Activated naive CD4-positive, alpha-beta T cell treated with anti-CD3 and anti-CD28 coated beads, Interleukin-2, amount 50 U/mL, for 72 hours (primary cell): ENCODE results near the gene CLEC4C. TPM values are rescaled to one million over a fixed set of nuclear protein-coding genes. Genes with fewer than 3 reads are reported as not detected.
"Not testable (repeated sequence)": the region's sequence is repeated elsewhere in the genome, so short reads cannot be mapped to it uniquely, and the experiment has no call there.

Source experiments
- ATAC-seq, 2 donors: fragments of 150-1000 bp; cut with Tn5 transposase; 2 replicates each; pipeline ENCODE4 v1.10.0; 2021; ENCODE audit warnings: mild to moderate bottlenecking in 2 of 2, moderate library complexity in 2 of 2
- DNase-seq, 2 donors: peaks; one replicate each; pipeline ENCODE4 v3.0.0; 2021 to 2022; ENCODE audit warnings: low spot score in 2 of 2
- H3K27ac Mint-ChIP-seq, 2 donors: one replicate each; pipeline ENCODE4 v1.8.0; 2022; ENCODE audit warnings: mild to moderate bottlenecking in 2 of 2, mixed read lengths in 2 of 2
- H3K36me3 Mint-ChIP-seq, 2 donors: one replicate each; pipeline ENCODE4 v1.8.0; 2022; ENCODE audit warnings: mixed read lengths in 2 of 2
- H3K9me3 Mint-ChIP-seq, 2 donors: one replicate each; pipeline ENCODE4 v1.8.0; 2022; ENCODE audit warnings: mixed read lengths in 2 of 2
- total RNA-seq, 2 donors: library from RNA; stranded (reverse); gene quantifications; one replicate each; pipeline ENCODE4 v1.2.3, GENCODE V29; 2022

CLEC4C gene
- total RNA-seq, 2 donors from 2014 or later: not detected

DNA sequence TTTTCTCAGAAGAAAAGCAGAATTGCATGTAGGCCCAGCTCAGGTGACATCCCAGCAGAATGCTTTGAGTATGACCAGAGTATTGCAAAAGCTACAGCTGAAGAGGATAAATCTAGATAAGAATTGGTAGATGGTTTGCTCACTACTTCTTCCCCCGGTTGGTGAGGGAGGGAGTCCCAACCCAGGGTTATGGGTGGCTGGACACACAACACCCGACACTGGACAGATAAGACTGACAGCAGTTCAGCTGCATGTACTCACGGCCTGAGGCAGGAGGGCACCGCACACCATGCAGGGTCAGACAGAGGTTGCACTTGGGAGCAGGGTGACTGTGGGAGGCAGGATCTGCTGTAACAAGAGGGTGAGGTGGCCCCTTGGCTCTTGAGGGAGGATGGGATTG lies 1.7 kb upstream of the CLEC4C start:
- ATAC-seq (no peak), DNase-seq (no peak)
- no peak overlapping the region for H3K27ac Mint-ChIP-seq
- no peaks in the 10 kb centered on the region for H3K9me3 Mint-ChIP-seq
- no peaks in the 10 kb centered on the region for H3K36me3 Mint-ChIP-seq

- no peaks in the 10 kb centered on the region for H3K9me3 Mint-ChIP-seq
- H3K27ac Mint-ChIP-seq: peak overlapping the region in 1 of 2 donors; percentile 60
- DNase-seq: no peak
Observed at GRCh38 chr12:7732993-7733392, 14.2 kb downstream of the CLEC4C start.

GRCh38 chr12:7731486-7731885 lies 15.7 kb downstream of the CLEC4C start:
- Mint-ChIP-seq H3K27ac (no peak overlapping the region), H3K36me3 (no peaks in the 10 kb centered on the region), H3K9me3 (no peaks in the 10 kb centered on the region)
- DNase-seq (no peak), ATAC-seq (no peak)

More at GRCh38 chr12:7732993-7733392, 14.2 kb downstream of the CLEC4C start:
- ATAC-seq: no peak
- no peaks in the 10 kb centered on the region for H3K36me3 Mint-ChIP-seq

DNA sequence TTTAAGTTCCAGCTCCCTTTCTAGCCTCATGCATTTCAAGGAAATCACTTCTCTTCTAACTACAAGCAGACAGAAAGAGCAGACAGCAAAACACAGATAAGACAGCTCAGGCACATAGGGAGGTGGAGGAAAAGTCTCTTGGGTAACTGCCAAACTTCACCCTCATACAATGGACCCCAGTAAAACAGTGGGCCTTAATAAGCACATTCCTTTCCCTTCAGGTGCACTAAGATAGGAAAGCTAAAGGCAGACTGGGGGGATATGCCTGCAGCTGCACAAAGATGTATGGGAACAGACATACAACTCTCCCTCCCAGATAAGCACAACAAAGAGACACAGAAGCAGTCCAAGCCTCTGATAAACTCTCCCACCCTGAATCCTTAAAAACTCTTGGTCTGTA lies 16.2 kb downstream of the CLEC4C start:
- not testable (repeated sequence) for ATAC-seq, H3K27ac Mint-ChIP-seq, H3K36me3 Mint-ChIP-seq, DNase-seq, H3K9me3 Mint-ChIP-seq

- no peak for ATAC-seq
- Mint-ChIP-seq H3K9me3 (no peaks in the 10 kb centered on the region), H3K27ac (peak overlapping the region in 1 of 2 donors; percentile 6)
Observed at GRCh38 chr12:7729746-7730145, 17.4 kb downstream of the CLEC4C start.

DNA sequence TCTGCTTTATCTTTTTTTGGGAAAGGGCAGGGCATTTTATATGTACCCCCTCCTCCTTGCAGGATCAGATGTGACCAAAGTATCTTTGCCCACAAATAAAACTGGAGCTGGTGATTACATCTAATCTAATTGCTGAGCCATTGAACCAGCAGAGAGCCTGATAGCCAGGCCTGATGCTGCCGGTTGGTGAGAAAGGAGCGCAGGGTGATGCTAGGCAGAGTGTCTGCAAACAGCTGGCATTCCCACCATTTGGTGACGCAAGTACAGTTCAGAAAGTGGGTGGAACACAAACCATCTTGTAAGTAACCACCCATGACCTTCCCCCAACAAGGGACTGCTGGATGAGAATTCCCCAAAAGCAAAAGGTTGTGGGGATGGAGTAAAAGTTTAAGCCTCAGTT lies 23.2 kb downstream of the CLEC4C start:
- no peak for ATAC-seq
- no peak for DNase-seq
- Mint-ChIP-seq H3K36me3 (no peaks in the 10 kb centered on the region), H3K9me3 (no peaks in the 10 kb centered on the region), H3K27ac (no peak overlapping the region)

More at GRCh38 chr12:7729746-7730145, 17.4 kb downstream of the CLEC4C start:
- no peaks in the 10 kb centered on the region for H3K36me3 Mint-ChIP-seq
- DNase-seq: no peak

DNA sequence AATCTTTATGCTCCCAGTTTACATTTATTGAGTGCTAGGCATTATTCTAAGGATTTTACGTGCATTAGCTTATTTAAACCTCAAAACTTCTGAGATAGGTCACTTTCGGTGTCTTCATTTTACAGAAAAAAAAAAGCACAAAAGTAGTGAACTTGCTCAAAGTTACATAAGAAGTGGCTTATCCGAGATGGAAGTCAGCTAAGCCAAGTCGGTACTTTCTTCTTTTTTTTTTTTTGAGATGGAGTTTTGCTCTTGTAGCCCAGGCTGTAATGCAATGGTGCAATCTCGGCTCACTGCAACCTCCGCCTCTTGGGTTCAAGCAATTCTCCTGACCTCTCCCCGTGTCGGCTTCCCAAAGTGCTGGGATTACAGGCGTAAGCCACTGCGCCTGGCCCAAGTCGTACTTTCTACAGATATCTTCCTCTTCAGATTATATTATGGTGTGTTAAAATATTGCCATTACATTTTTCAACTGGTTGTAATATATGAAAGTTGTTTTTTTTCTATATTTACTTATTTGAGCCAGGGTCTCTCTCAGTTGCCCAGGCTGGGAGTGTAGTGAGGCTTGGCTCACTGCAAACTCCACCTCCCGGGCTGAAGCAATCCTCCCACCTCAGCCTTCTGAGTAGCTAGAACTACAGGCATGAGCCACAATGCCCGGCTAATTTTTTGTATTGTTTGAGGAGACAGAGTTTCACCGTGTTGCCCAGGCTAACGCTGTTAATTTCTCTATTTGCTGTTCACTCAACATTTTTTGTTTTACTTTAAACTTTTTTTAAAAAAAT lies 27.0 kb downstream of the CLEC4C start:
- no peak overlapping the region for H3K27ac Mint-ChIP-seq
- no peak for ATAC-seq
- H3K9me3 Mint-ChIP-seq: no peaks in the 10 kb centered on the region

DNA sequence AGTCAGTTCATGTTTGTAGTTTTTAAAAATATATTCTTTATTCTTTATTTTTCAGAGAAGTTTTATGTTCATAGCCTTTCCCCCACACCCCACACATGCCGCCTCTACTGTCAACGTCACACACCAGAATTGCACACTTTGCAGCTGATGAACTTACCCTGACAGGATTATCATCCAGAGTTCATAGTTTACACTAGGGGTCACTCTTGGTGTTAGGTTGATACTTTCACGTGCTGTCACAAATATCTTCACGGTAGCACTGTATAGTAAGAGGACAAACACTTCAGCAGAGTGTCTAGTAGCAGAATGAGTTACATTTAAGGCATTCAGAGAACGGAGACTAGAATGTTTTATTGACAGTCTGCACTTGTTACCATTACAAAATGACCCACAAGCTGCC lies 30.8 kb downstream of the CLEC4C start:
- DNase-seq (no peak), ATAC-seq (no peak)
- H3K36me3 Mint-ChIP-seq: no peaks in the 10 kb centered on the region
- no peak overlapping the region for H3K27ac Mint-ChIP-seq
- no peaks in the 10 kb centered on the region for H3K9me3 Mint-ChIP-seq

More for the DNA sequence above, 27.0 kb downstream of the CLEC4C start:
- no peak for DNase-seq
- no peaks in the 10 kb centered on the region for H3K36me3 Mint-ChIP-seq

DNA sequence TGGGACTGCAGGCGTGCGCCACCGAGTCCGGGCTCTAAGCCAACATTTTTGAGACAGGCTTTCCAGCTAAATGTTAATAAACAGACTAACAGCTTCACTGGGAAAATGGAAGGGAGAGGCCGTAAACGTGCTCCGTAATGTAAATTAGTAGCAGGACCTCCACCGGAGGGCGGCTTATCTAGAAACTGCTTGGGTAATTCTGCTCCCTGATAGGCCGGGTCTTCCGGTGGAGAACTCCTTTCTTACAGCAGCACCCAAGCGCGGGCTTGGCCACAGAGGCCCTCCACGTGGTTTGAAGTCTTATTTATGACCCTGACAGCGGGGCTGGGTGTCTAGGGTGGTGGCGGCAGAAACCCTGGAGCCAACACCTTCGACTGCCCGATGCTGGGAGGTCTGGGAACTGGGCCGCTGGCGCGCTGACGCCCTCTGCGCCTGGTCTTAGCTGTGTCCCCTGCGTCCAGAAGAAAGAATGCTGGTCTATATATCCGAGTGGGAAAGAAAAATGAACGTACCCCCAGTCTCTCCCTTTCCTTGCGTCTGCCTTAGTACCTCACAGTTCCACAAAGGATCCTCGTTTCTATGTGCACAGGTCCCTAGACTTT lies 34.2 kb downstream of the CLEC4C start:
- Mint-ChIP-seq H3K27ac (no peak overlapping the region), H3K9me3 (no peaks in the 10 kb centered on the region), H3K36me3 (no peaks in the 10 kb centered on the region)
- ATAC-seq (no peak), DNase-seq (no peak)

- no peaks in the 10 kb centered on the region for H3K36me3 Mint-ChIP-seq
- no peak within 1 kb of the TSS for H3K27ac Mint-ChIP-seq
- DNase-seq (no peak), ATAC-seq (no peak)
- H3K9me3 Mint-ChIP-seq: no peaks in the 10 kb centered on the region
Observed at GRCh38 chr12:7711133-7711532, 36.0 kb downstream of the CLEC4C start, which contains the start of gene DPPA3. Gene DPPA3, plus strand, starts transcription at chr12:7711433. Its CDS starts 138 bp downstream, at chr12:7711571.

- Mint-ChIP-seq H3K27ac (no peak overlapping the region), H3K36me3 (no peaks in the 10 kb centered on the region), H3K9me3 (no peaks in the 10 kb centered on the region)
- DNase-seq (no peak), ATAC-seq (no peak)
Observed at GRCh38 chr12:7709969-7710675, 37.1 kb downstream of the CLEC4C start.

- no peak for ATAC-seq
- no peaks in the 10 kb centered on the region for H3K9me3 Mint-ChIP-seq
- no peak overlapping the region for H3K27ac Mint-ChIP-seq
- no peaks in the 10 kb centered on the region for H3K36me3 Mint-ChIP-seq
- DNase-seq: no peak
Observed at GRCh38 chr12:7705846-7706245, 41.3 kb downstream of the CLEC4C start.

DNA sequence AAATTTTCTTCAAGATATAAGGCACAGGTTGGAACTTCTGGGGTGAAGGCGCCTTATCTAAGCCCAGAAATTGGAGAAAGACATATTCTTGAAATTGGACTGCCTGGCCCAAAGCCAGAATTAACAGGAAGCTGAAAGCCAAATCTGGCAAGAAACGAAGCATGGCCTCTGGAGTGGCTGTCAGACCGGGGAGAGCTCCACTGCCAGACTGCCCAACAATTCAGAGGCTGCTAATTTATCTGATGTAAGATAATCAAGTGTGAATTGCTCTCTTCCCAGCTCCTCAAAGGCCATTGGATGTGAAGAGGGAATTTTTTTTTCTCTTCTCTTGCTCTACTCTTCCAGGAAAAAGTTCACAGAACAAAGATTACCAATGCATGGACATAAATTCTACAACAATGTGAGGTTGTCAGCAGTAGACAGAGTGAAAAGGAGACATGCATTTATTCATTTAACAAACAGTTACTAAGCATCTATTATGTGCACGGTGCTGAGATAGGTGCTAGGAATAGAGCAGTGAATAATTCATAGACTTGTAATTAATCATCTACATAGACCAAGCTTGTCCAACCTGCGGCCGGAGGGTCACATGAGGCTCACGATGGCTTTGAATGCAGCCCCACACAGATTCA lies 51.5 kb downstream of the CLEC4C start, which contains the start of gene GDF3:
GDF3 (minus strand) TSS at position 210 of the 632 bp plus-strand sequence; CDS start at position 163, 47 bp downstream.
- DNase-seq (no peak), ATAC-seq (no peak)
- Mint-ChIP-seq H3K9me3 (no peaks in the 10 kb centered on the region), H3K27ac (no peak within 1 kb of the TSS), H3K36me3 (no peaks in the 10 kb centered on the region)

- H3K36me3 Mint-ChIP-seq: no peaks in the 10 kb centered on the region
- no peak for ATAC-seq
Observed at GRCh38 chr12:7695237-7695560, 52.0 kb downstream of the CLEC4C start.

DNA sequence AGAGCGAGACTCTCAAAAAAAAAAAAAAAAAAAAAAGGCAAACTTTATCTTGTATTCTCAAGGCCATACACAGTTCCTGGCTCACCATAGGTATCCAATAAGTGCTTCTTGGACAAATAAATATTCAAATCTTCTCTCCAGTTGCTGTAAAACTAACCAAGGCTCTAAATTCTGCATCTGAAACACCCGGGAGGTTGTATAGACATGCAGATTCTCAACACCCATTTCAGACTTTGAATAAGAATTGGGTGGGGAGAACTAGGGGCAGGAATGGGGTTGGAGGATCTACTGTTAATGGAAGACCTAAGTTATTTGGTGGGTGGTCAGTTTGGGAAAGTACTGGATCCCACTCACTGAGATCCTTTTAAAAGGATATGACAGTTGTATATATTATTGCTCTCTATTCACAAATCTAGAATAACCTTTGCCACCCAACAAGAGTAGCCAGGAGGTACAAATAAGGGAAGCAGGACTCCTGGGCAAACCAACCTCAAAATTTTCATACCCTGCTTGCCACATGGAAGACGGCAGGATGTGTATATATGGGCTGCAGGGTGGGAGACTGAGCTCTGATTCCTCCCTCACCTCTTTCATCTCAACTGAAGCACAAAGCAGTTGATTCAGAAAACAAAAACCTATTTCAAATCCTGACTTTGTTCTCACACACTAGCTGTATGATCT lies 52.5 kb downstream of the CLEC4C start:
- Mint-ChIP-seq H3K9me3 (no peaks in the 10 kb centered on the region), H3K36me3 (no peaks in the 10 kb centered on the region), H3K27ac (no peak overlapping the region)
- ATAC-seq (no peak), DNase-seq (no peak)

More at GRCh38 chr12:7695237-7695560, 52.0 kb downstream of the CLEC4C start:
- no peaks in the 10 kb centered on the region for H3K9me3 Mint-ChIP-seq
- H3K27ac Mint-ChIP-seq: no peak overlapping the region
- no peak for DNase-seq

GRCh38 chr12:7693793-7694192 lies 53.4 kb downstream of the CLEC4C start:
- DNase-seq (no peak), ATAC-seq (no peak)
- H3K36me3 Mint-ChIP-seq: no peaks in the 10 kb centered on the region
- H3K27ac Mint-ChIP-seq: no peak overlapping the region
- no peaks in the 10 kb centered on the region for H3K9me3 Mint-ChIP-seq
